Ishikawa (cell line): ENCODE measurements around the gene KASH5.

ENCODE experiments used
- CEBPB ChIP-seq: IDR thresholded peaks from 2 replicates; pipeline ENCODE4 v1.6.1; 2012
- CREB1 ChIP-seq: IDR thresholded peaks from 2 replicates; pipeline ENCODE4 v1.6.1; 2012; ENCODE audit warnings: low read depth
- EGR1 ChIP-seq: IDR thresholded peaks from 2 replicates; pipeline ENCODE4 v1.6.1; 2012
- EP300 ChIP-seq: IDR thresholded peaks from 2 replicates; pipeline ENCODE4 v1.6.1; 2012; ENCODE audit warnings: borderline replicate concordance
- FOXM1 ChIP-seq: IDR thresholded peaks from 2 replicates; pipeline ENCODE4 v1.6.1; 2012; ENCODE audit warnings: low read depth, borderline replicate concordance
- NFIC ChIP-seq: IDR thresholded peaks from 2 replicates; pipeline ENCODE4 v1.6.1; 2012
- RAD21 ChIP-seq: IDR thresholded peaks from 2 replicates; pipeline ENCODE4 v1.6.1; 2012; ENCODE audit warnings: low read depth
- REST ChIP-seq: IDR thresholded peaks from 2 replicates; pipeline ENCODE4 v1.6.1; 2012; ENCODE audit warnings: low read depth, mild to moderate bottlenecking
- TAF1 ChIP-seq: IDR thresholded peaks from 2 replicates; pipeline ENCODE4 v1.6.1; 2012; ENCODE audit warnings: low read depth, mild to moderate bottlenecking
- TCF12 ChIP-seq: IDR thresholded peaks from 2 replicates; pipeline ENCODE4 v1.6.1; 2012; ENCODE audit warnings: low read depth
- TEAD4 ChIP-seq: IDR thresholded peaks from 2 replicates; pipeline ENCODE4 v1.6.1; 2012
- YY1 ChIP-seq: IDR thresholded peaks from 2 replicates; pipeline ENCODE4 v1.6.1; 2012; ENCODE audit warnings: low read depth
- ZBTB7A ChIP-seq: IDR thresholded peaks from 2 replicates; pipeline ENCODE4 v1.6.1; 2012; ENCODE audit warnings: low read depth
- TF ChIP-seq, protein P1 (sequence below): IDR thresholded peaks from 2 replicates; pipeline ENCODE4 v1.6.1; 2012
- TF ChIP-seq, protein P2 (sequence below): IDR thresholded peaks from 2 replicates; pipeline ENCODE4 v1.6.1; 2012

The KASH5 gene

DNA sequence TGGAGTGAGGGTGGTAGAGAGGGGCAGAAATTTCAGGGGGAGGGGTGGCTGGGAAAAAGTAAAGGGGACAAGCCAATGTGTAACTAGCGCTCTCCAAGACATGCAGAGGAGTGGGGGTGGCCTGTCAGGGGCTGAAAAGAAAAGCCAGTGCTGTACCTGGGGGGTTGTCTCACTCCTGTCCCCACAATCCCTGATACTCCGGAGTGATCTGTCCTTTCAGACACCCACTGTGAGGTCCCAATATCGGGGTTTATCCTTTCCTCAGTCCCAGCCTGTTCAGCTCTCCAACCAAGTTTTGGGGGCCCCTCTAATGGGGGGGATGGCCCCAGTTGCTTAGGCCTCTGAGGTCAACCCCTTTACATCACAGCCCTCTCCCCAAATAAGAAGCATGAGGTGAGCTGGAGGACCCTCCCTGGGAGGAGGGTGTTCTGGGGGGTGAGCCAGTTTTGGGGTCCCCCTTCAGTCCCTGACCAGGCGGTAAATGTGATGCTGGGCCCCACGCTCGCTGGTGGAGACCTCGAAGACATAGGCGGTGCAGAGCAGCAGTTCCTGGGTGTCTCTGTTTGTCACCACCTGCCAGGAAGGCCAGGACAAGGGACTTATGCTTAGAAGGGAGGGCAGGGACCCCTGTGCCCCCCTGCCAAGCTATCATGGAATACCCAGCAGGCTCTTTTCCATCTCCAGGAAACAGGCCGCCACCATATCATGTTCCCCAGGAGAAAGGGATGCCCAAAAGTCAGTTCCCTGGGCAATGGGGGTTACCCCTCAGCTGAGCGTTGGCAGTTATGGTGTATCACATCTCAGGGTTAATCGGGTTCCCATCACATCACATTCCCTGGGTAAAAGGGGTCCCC, 47.0 kb upstream of the KASH5 start:
- no peak for TF ChIP-seq TAF1
- no peak for TF ChIP-seq FOXM1
- no peak for TF ChIP-seq ZBTB7A
- TF ChIP-seq, protein P1, sequence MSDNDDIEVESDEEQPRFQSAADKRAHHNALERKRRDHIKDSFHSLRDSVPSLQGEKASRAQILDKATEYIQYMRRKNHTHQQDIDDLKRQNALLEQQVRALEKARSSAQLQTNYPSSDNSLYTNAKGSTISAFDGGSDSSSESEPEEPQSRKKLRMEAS: no peak
- no peak for TF ChIP-seq REST
- no peak for TF ChIP-seq RAD21
- TF ChIP-seq EP300: no peak
- TF ChIP-seq CEBPB: no peak
- TF ChIP-seq, protein P2, sequence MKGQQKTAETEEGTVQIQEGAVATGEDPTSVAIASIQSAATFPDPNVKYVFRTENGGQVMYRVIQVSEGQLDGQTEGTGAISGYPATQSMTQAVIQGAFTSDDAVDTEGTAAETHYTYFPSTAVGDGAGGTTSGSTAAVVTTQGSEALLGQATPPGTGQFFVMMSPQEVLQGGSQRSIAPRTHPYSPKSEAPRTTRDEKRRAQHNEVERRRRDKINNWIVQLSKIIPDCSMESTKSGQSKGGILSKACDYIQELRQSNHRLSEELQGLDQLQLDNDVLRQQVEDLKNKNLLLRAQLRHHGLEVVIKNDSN: no peak
- TF ChIP-seq TEAD4: no peak
- no peak for TF ChIP-seq YY1
- TF ChIP-seq EGR1: no peak
- no peak for TF ChIP-seq CREB1
- no peak for TF ChIP-seq NFIC
- no peak for TF ChIP-seq TCF12

- TF ChIP-seq NFIC (no peak), CREB1 (no peak), EP300 (no peak), REST (no peak), EGR1 (no peak), CEBPB (no peak), TCF12 (no peak), YY1 (no peak), FOXM1 (no peak), TAF1 (no peak), RAD21 (no peak), ZBTB7A (no peak), TEAD4 (no peak)
- TF ChIP-seq, protein P1: no peak
- TF ChIP-seq, protein P2: no peak
Measured at GRCh38 chr19:49342291-49342721, 45.7 kb upstream of the KASH5 start.

GRCh38 chr19:49343123-49343522, 44.9 kb upstream of the KASH5 start:
- TF ChIP-seq YY1 (no peak), EP300 (no peak)

GRCh38 chr19:49344505-49345423, 43.3 kb upstream of the KASH5 start:
- TF ChIP-seq, protein P2: no peak
- TF ChIP-seq EP300 (no peak), CREB1 (no peak), CEBPB (no peak), TEAD4 (no peak), TCF12 (no peak), REST (no peak), FOXM1 (no peak), NFIC (no peak), YY1 (no peak), ZBTB7A (no peak), EGR1 (no peak), TAF1 (no peak), RAD21 (no peak)
- TF ChIP-seq, protein P1: no peak
